Activated T-helper 1 cell treated with anti-CD3 and anti-CD28 coated beads, Interleukin-12 subunit alpha, Interleukin-12 subunit beta, Interleukin-2, Interleukin-4 antibody, amounts not matched to agents 30 ng/mL and 10 ng/mL and 1 ng/mL, durations not matched to agents 14 hours and 24 hours and 36 hours (primary cell): ENCODE results near the gene CTNNA1. TPM values are rescaled to one million over a fixed set of nuclear protein-coding genes. Genes with fewer than 3 reads are reported as not detected.

ENCODE experiments used
- DNase-seq: peaks from one replicate; pipeline ENCODE4 v3.0.0; 2021; ENCODE audit warnings: low spot score
- H3K27ac Mint-ChIP-seq: one replicate; pipeline ENCODE4 v1.8.0; 2021; ENCODE audit warnings: mild to moderate bottlenecking, mixed read lengths
- H3K27me3 Mint-ChIP-seq: one replicate; pipeline ENCODE4 v1.8.0; 2022; ENCODE audit warnings: mild to moderate bottlenecking, moderate library complexity, mixed read lengths; ENCODE audit not compliant: insufficient read depth
- H3K36me3 Mint-ChIP-seq: one replicate; pipeline ENCODE4 v1.8.0; 2021; ENCODE audit warnings: low read depth, mixed read lengths
- H3K4me1 Mint-ChIP-seq: one replicate; pipeline ENCODE4 v1.8.0; 2021; ENCODE audit warnings: low read depth, mixed read lengths
- H3K4me3 Mint-ChIP-seq: one replicate; pipeline ENCODE4 v1.8.0; 2021; ENCODE audit warnings: mild to moderate bottlenecking, moderate library complexity, mixed read lengths
- H3K9me3 Mint-ChIP-seq: one replicate; pipeline ENCODE4 v1.8.0; 2021; ENCODE audit warnings: mixed read lengths
- intact Hi-C: fragments of 100-400 bp; cut with micrococcal nuclease; formaldehyde crosslinking; loops from one replicate; pipeline ENCODE4 v1.15.1; 2024
- total RNA-seq: library from RNA; stranded (reverse); gene quantifications from 2 replicates; pipeline ENCODE4 v1.2.3, GENCODE V29; 2022

Gene CTNNA1
- total RNA-seq, 1 donor from 2014 or later = 58.0 TPM

- H3K27ac Mint-ChIP-seq = no peak overlapping the region
- DNase-seq = no peak
- H3K27me3 Mint-ChIP-seq = no peaks in the 10 kb centered on the region
- no peaks in the 10 kb centered on the region for H3K9me3 Mint-ChIP-seq
- H3K4me1 Mint-ChIP-seq = no peaks in the 10 kb centered on the region
- no peaks in the 10 kb centered on the region for H3K36me3 Mint-ChIP-seq
- intact Hi-C loops = no loop called here
- no peak overlapping the region for H3K4me3 Mint-ChIP-seq
Observed at GRCh38 chr5:138962614-138963370, 209.6 kb downstream of the CTNNA1 start.

- Mint-ChIP-seq H3K4me3 (no peak overlapping the region), H3K9me3 (no peaks in the 10 kb centered on the region)
- no peak for DNase-seq
Observed at GRCh38 chr5:138963763-138964371, 210.6 kb downstream of the CTNNA1 start.

GRCh38 chr5:138964647-138965201 lies 211.5 kb downstream of the CTNNA1 start:
- Mint-ChIP-seq H3K27me3 (no peaks in the 10 kb centered on the region), H3K4me1 (no peaks in the 10 kb centered on the region), H3K36me3 (no peaks in the 10 kb centered on the region), H3K4me3 (no peak overlapping the region), H3K9me3 (no peaks in the 10 kb centered on the region), H3K27ac (no peak overlapping the region)
- intact Hi-C loops = no loop called here
- no peak for DNase-seq

More at GRCh38 chr5:138963763-138964371, 210.6 kb downstream of the CTNNA1 start:
- no peaks in the 10 kb centered on the region for H3K27me3 Mint-ChIP-seq
- no peak overlapping the region for H3K27ac Mint-ChIP-seq
- intact Hi-C loops = no loop called here
- H3K36me3 Mint-ChIP-seq = no peaks in the 10 kb centered on the region
- H3K4me1 Mint-ChIP-seq = no peaks in the 10 kb centered on the region

- Mint-ChIP-seq H3K4me3 (no peak overlapping the region), H3K36me3 (no peaks in the 10 kb centered on the region), H3K4me1 (no peaks in the 10 kb centered on the region), H3K9me3 (no peaks in the 10 kb centered on the region), H3K27me3 (no peaks in the 10 kb centered on the region), H3K27ac (no peak overlapping the region)
- no peak for DNase-seq
- intact Hi-C loops = no loop called here
Observed at GRCh38 chr5:138965626-138966025, 212.4 kb downstream of the CTNNA1 start.

- no peak for DNase-seq
- intact Hi-C loops = no loop called here
- Mint-ChIP-seq H3K27ac (no peak overlapping the region), H3K4me1 (no peaks in the 10 kb centered on the region), H3K9me3 (no peaks in the 10 kb centered on the region), H3K4me3 (no peak overlapping the region), H3K36me3 (no peaks in the 10 kb centered on the region), H3K27me3 (no peaks in the 10 kb centered on the region)
Observed at GRCh38 chr5:138966236-138966985, 213.2 kb downstream of the CTNNA1 start.

DNA sequence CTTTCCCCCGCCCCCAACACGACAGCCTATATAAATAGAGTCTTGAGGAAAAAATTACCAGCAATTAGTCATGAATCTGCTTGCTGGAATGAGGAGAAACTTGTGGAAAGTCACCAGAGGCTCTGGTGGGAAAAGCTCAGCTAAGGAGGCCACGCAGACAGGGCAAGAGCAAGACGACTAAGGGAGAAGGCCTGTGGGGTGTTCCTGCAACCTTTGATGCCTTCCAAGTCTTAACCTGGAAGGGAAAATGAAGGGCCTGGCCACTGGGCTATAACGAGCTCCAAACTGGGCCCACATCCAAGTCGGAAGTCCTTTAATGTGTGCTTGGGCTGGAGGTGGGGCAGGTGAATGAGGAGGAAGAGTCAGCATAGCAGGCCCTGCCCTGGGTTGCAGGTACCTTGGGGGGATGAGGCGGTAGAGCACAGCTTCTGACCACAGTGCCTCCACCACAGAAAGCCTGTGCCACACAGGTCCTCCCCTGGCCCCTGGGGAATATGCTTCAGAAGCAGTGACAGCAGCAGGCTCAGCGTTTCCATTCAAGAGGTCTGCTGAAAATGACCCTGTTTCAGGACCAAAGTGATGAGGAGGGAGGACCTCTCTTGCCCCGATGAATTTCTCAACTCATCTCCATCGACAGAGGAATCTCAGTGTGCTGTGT lies 214.7 kb downstream of the CTNNA1 start:
- intact Hi-C loops = no loop called here

DNA sequence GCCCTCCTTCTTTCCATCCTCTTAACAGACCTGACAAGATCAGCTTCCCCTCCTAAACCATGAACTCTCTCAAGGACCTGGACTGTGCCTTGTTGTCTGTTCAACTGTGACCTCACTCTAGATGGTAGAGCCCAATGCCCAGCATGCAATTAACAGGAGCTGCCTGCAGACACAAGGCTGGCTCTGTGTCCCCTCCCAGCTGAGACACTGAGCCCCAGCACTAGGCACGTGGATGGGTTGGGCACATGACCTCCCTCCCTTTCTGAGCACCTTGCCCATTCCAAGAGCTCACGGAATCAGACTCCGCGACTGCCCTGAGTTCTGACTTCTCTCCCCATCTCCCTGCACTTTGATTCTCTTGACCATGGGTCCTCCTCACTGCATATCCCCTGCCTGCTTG lies 215.4 kb downstream of the CTNNA1 start:
- intact Hi-C loops = no loop called here
- no peaks in the 10 kb centered on the region for H3K4me1 Mint-ChIP-seq

More for the DNA sequence above, 214.7 kb downstream of the CTNNA1 start:
- DNase-seq = no peak
- Mint-ChIP-seq H3K4me3 (no peak overlapping the region), H3K4me1 (no peaks in the 10 kb centered on the region), H3K36me3 (no peaks in the 10 kb centered on the region), H3K27me3 (no peaks in the 10 kb centered on the region), H3K27ac (no peak overlapping the region), H3K9me3 (no peaks in the 10 kb centered on the region)

GRCh38 chr5:138969323-138970002 lies 216.2 kb downstream of the CTNNA1 start:
- intact Hi-C loops = no loop called here
- no peaks in the 10 kb centered on the region for H3K27me3 Mint-ChIP-seq
- no peak for DNase-seq
- no peaks in the 10 kb centered on the region for H3K9me3 Mint-ChIP-seq
- no peak overlapping the region for H3K4me3 Mint-ChIP-seq
- H3K4me1 Mint-ChIP-seq = no peaks in the 10 kb centered on the region
- no peaks in the 10 kb centered on the region for H3K36me3 Mint-ChIP-seq
- H3K27ac Mint-ChIP-seq = no peak overlapping the region

More for the DNA sequence above, 215.4 kb downstream of the CTNNA1 start:
- Mint-ChIP-seq H3K4me3 (no peak overlapping the region), H3K9me3 (no peaks in the 10 kb centered on the region), H3K27me3 (no peaks in the 10 kb centered on the region), H3K27ac (no peak overlapping the region), H3K36me3 (no peaks in the 10 kb centered on the region)
- no peak for DNase-seq

- no peaks in the 10 kb centered on the region for H3K36me3 Mint-ChIP-seq
- no peaks in the 10 kb centered on the region for H3K27me3 Mint-ChIP-seq
- H3K4me1 Mint-ChIP-seq = no peaks in the 10 kb centered on the region
- DNase-seq = no peak
- no peak overlapping the region for H3K27ac Mint-ChIP-seq
- no peaks in the 10 kb centered on the region for H3K9me3 Mint-ChIP-seq
- intact Hi-C loops = no loop called here
- H3K4me3 Mint-ChIP-seq = no peak overlapping the region
Observed at GRCh38 chr5:138972230-138972629, 219.0 kb downstream of the CTNNA1 start.

GRCh38 chr5:138972836-138973235 lies 219.6 kb downstream of the CTNNA1 start:
- Mint-ChIP-seq H3K4me1 (no peaks in the 10 kb centered on the region), H3K36me3 (no peaks in the 10 kb centered on the region), H3K4me3 (no peak overlapping the region), H3K27ac (no peak overlapping the region), H3K9me3 (no peaks in the 10 kb centered on the region), H3K27me3 (no peaks in the 10 kb centered on the region)
- DNase-seq = no peak
- intact Hi-C loops = no loop called here

GRCh38 chr5:138974227-138975063 lies 221.2 kb downstream of the CTNNA1 start:
- no peak for DNase-seq
- Mint-ChIP-seq H3K4me1 (peaks cover 3% of the 10 kb centered on the region), H3K36me3 (no peaks in the 10 kb centered on the region), H3K27me3 (no peaks in the 10 kb centered on the region), H3K4me3 (no peak overlapping the region), H3K9me3 (no peaks in the 10 kb centered on the region), H3K27ac (no peak overlapping the region)
- intact Hi-C loops = no loop called here
